Measurements from ENCODE around the gene NOP10.

- TF ChIP-seq GATA2 (IDR thresholded peaks at IDR 0.05; ENCODE audit: low read depth, low read length) (no peak), GATA3 (IDR thresholded peaks at IDR 0.05; ENCODE audit: low read depth, low read length) (no peak)
Observed at GRCh38 chr15:34329006-34329405, 13.9 kb downstream of the NOP10 start.
